Measurements from ENCODE around the gene PYCARD. TPM values are rescaled to one million over a fixed set of nuclear protein-coding genes. Genes with fewer than 3 reads are reported as not detected.

PYCARD gene
- total and polyA plus RNA-seq, 9 of the 15 experiments (the other 6 are each of a cell fraction or from before 2014, with no cell fraction given): 1.3 to 28.4 (median 6.0) TPM

- peak; percentile 66; the same call in 1 of the 2 replicates for TF ChIP-seq REST (IDR thresholded peaks at IDR 0.05; ENCODE audit: borderline replicate concordance)
- TF ChIP-seq REST (CRISPR knock-in tag; IDR thresholded peaks at IDR 0.05; ENCODE audit: low read depth): no peak
- TF ChIP-seq ZNF79 (CRISPR knock-in tag; IDR thresholded peaks at IDR 0.05; ENCODE audit: low read depth): no peak
- TF ChIP-seq NCOR1 (IDR thresholded peaks at IDR 0.05): no peak
- TF ChIP-seq ZNF324 (CRISPR knock-in tag; IDR thresholded peaks at IDR 0.05): no peak
- no peak for TF ChIP-seq CUX1 (CRISPR knock-in tag; IDR thresholded peaks at IDR 0.05)
- no peak for TF ChIP-seq PCBP1 (IDR thresholded peaks at IDR 0.05; ENCODE audit: low read depth, low read length, poor library complexity, severe bottlenecking)
- TF ChIP-seq MCM5 (IDR thresholded peaks at IDR 0.05; ENCODE audit: low read depth): no peak
- TF ChIP-seq POLR2B (IDR thresholded peaks at IDR 0.05; ENCODE audit: low read depth, partially characterized antibody): peak; percentile 12
These were observed 1.6 kb downstream of the PYCARD start (continued) for GRCh38 chr16:31200821-31201568.

Data from K562 (cell line).